ENCODE measurements around the gene ADGRL1. TPM values are rescaled to one million over a fixed set of nuclear protein-coding genes. Genes with fewer than 3 reads are reported as not detected.
"Not testable (repeated sequence)": the region's sequence is repeated elsewhere in the genome, so short reads cannot be mapped to it uniquely, and the experiment has no call there.

ADGRL1 gene
- total and polyA plus RNA-seq, 10 of the 15 experiments (the other 5 are each of a cell fraction or from before 2014, with no cell fraction given), result 0.05 to 4.8 (median 0.71) TPM

GRCh38 chr19:14243718-14244117 is 37.7 kb upstream of the ADGRL1 start:
- H3K9me3 ChIP-seq (replicated peaks; ENCODE audit: control insufficient read depth, insufficient read depth, low read length); H3K4me1 ChIP-seq (ENCODE audit: control insufficient read depth, insufficient read depth, low read length); H4K20me1 ChIP-seq (ENCODE audit: control insufficient read depth, insufficient read depth); H3K36me3 ChIP-seq (ENCODE audit: control insufficient read depth in 2 of 2, insufficient read depth in 2 of 2, low read length in 1 of 2); ATAC-seq; H3K27ac ChIP-seq (ENCODE audit: control insufficient read depth, insufficient read depth); SMC1A ChIA-PET (ENCODE audit: uncharacterized antibody, unreplicated experiment); BruUV-seq (replicated peaks); RAD21 ChIA-PET (ENCODE audit: unreplicated experiment); DNase-seq (ENCODE audit: low read depth, low spot score); CTCF ChIA-PET; H2AFZ ChIP-seq (ENCODE audit: control insufficient read depth, low read depth, low read length); H3K79me2 ChIP-seq (ENCODE audit: control insufficient read depth, insufficient read depth, low read length); FAIRE-seq; POLR2A ChIA-PET; H3K4me2 ChIP-seq (ENCODE audit: control insufficient read depth, insufficient read depth); intact Hi-C loops (cut with micrococcal nuclease; ENCODE audit: unreplicated experiment); H3K4me3 ChIP-seq; in situ Hi-C loops (cut with MboI); H3K27me3 ChIP-seq (replicated peaks in 1 of 2; ENCODE audit: control insufficient read depth in 2 of 2, insufficient read depth in 2 of 2, low read length in 1 of 2); H3K9ac ChIP-seq (ENCODE audit: control insufficient read depth, insufficient read depth, low read length): not testable (repeated sequence)
- WGBS (ENCODE audit: insufficient coverage, insufficient replicate concordance, low lambda C conversion rate, missing lambda C conversion rate), result 32% methylated on average over 11 of the region's 12 CpGs

GRCh38 chr19:14237014-14237941 is 31.3 kb upstream of the ADGRL1 start:
- Histone ChIP-seq H4K20me1 (ENCODE audit: control insufficient read depth, insufficient read depth) (no peaks in the 10 kb centered on the region), H3K27me3 (replicated peaks in 1 of 2; ENCODE audit: control insufficient read depth in 2 of 2, insufficient read depth in 2 of 2, low read length in 1 of 2) (no peaks in the 10 kb centered on the region), H3K36me3 (ENCODE audit: control insufficient read depth in 2 of 2, insufficient read depth in 2 of 2, low read length in 1 of 2) (no peaks in the 10 kb centered on the region), H2AFZ (ENCODE audit: control insufficient read depth, low read depth, low read length) (no peak overlapping the region), H3K27ac (ENCODE audit: control insufficient read depth, insufficient read depth) (no peak overlapping the region), H3K4me2 (ENCODE audit: control insufficient read depth, insufficient read depth) (no peak overlapping the region), H3K9ac (ENCODE audit: control insufficient read depth, insufficient read depth, low read length) (no peak overlapping the region), H3K4me3 (no peak overlapping the region), H3K9me3 (replicated peaks; ENCODE audit: control insufficient read depth, insufficient read depth, low read length) (no peaks in the 10 kb centered on the region; the same call in 2 of the 3 replicates), H3K79me2 (ENCODE audit: control insufficient read depth, insufficient read depth, low read length) (no peaks in the 10 kb centered on the region), H3K4me1 (ENCODE audit: control insufficient read depth, insufficient read depth, low read length) (no peaks in the 10 kb centered on the region)
- DNase-seq (ENCODE audit: low read depth, low spot score) (no peak), FAIRE-seq (no peak), ATAC-seq (no peak)
- RAD21 ChIA-PET (ENCODE audit: unreplicated experiment), result interaction anchor here (0.7 kb wide), 1 partner anchor 51 kb away, joined by 3 read pairs; no protein-coding TSS in a partner anchor
- CTCF ChIA-PET, result no interaction called here
- POLR2A ChIA-PET, result interaction anchor here (0.7 kb wide), 1 partner anchor 112 kb away, joined by 3 read pairs; no protein-coding TSS in a partner anchor
- SMC1A ChIA-PET (ENCODE audit: uncharacterized antibody, unreplicated experiment), result no interaction called here
- in situ Hi-C loops (cut with MboI) (no loop called here), intact Hi-C loops (cut with micrococcal nuclease; ENCODE audit: unreplicated experiment) (no loop called here)
- BruUV-seq (replicated peaks), result no TSS peak
- WGBS (ENCODE audit: insufficient coverage, insufficient replicate concordance, low lambda C conversion rate, missing lambda C conversion rate), result 14% methylated on average over 4 of the region's 5 CpGs
- TF ChIP-seq SMC3 (IDR thresholded peaks at IDR 0.05; ENCODE audit: borderline replicate concordance, low read length), result no peak
- no peak for TF ChIP-seq PRDM15 (CRISPR knock-in tag; IDR thresholded peaks at IDR 0.05)
- TF ChIP-seq POU2F2 (IDR thresholded peaks at IDR 0.05; ENCODE audit: borderline replicate concordance, low read depth, low read length), result no peak
- no peak for TF ChIP-seq TBL1XR1 (IDR thresholded peaks at IDR 0.05; ENCODE audit: low read depth, low read length)
- TF ChIP-seq ETV6 (conservative IDR thresholded peaks at IDR 0.05 in 1 of 2, IDR thresholded peaks at IDR 0.05 in 1 of 2; ENCODE audit: borderline replicate concordance in 1 of 2, low read depth in 1 of 2), result no peak
- TF ChIP-seq ATF7 (IDR thresholded peaks at IDR 0.05; ENCODE audit: low read depth), result no peak
- no peak for TF ChIP-seq CEBPZ (IDR thresholded peaks at IDR 0.05; ENCODE audit: low read depth, low read length)
- no peak for TF ChIP-seq STAT3 (IDR thresholded peaks at IDR 0.05; ENCODE audit: low read depth, low read length)

All from GM12878 (cell line).